HepG2 (cell line): ENCODE data around the gene DNAJA2. TPM values are rescaled to one million over a fixed set of nuclear protein-coding genes. Genes with fewer than 3 reads are reported as not detected.

Experiments
- ATAC-seq: fragments of 200-7000 bp; cut with Tn5 transposase; 3 replicates; pipeline ENCODE4 v1.9.1; 2020; ENCODE audit warnings: mild to moderate bottlenecking, moderate library complexity
- BruUV-seq: library from RNA; stranded (reverse); fragments of 400-500 nt; replicated peaks from 2 replicates; lab custom pipeline; 2021; lab: Mats Ljungman, UMichigan
- CTCF ChIA-PET: fragments of 300-600 bp; formaldehyde crosslinking; extraction: SDS; loops from one replicate; lab custom pipeline; 2021; ENCODE audit warnings: low total read pairs, inconsistent platforms, low intra/inter-chr PET ratio; lab: Yijun Ruan, JAX
- POLR2A ChIA-PET: fragments of 350-600 bp; sonication (Branson Sonifier 250); formaldehyde crosslinking; loops from one replicate; lab custom pipeline; 2020; ENCODE audit warnings: antibody characterized with exemption, inconsistent platforms; lab: Yijun Ruan, JAX
- DNase-seq: peaks from one replicate; pipeline ENCODE4 v3.0.0-alpha.2; 2015; ENCODE audit warnings: low spot score
- FAIRE-seq: peaks from 3 replicates; lab custom pipeline; 2011; peaks lifted over from hg19 to GRCh38; lab: Jason Lieb, UNC
- H2AFZ ChIP-seq: one replicate; pipeline ENCODE4 v1.6.1; 2011; ENCODE audit warnings: low read length, inconsistent platforms
- H3K27ac ChIP-seq: fragments of 300-600 bp; 3 replicates; pipeline ENCODE4 v1.8.0; 2011; ENCODE audit warnings: mixed run types, mild to moderate bottlenecking, mixed read lengths, low read length, inconsistent platforms; ENCODE audit not compliant: insufficient read depth; ENCODE audit errors: extremely low read length
- H3K27me3 ChIP-seq, 2 experiments: fragments of 200-600 bp in 1 of 2; 2 replicates in 1 of 2; 3 replicates in 1 of 2; pipeline versions ENCODE4 v1.6.0 to v1.8.0; 2011; ENCODE audit warnings: low read length in 2 of 2, mild to moderate bottlenecking in 2 of 2, moderate library complexity in 2 of 2, inconsistent platforms in 1 of 2; ENCODE audit not compliant: insufficient read depth in 2 of 2, control insufficient read depth in 1 of 2
- H3K36me3 ChIP-seq, 2 experiments: fragments of 200-600 bp in 1 of 2; replicated peaks in 1 of 2; 2 replicates in 1 of 2; 3 replicates in 1 of 2; pipeline versions ENCODE4 v1.5.1 to v1.8.0; 2011; ENCODE audit warnings: low read length in 2 of 2, inconsistent platforms in 1 of 2; ENCODE audit not compliant: insufficient read depth in 2 of 2, control insufficient read depth in 1 of 2
- H3K4me1 ChIP-seq: 2 replicates; pipeline ENCODE4 v1.5.1; 2012; ENCODE audit warnings: low read length, inconsistent platforms; ENCODE audit not compliant: insufficient read depth
- H3K4me2 ChIP-seq: 2 replicates; pipeline ENCODE4 v1.6.0; 2011; ENCODE audit warnings: low read depth, low read length, inconsistent platforms
- H3K4me3 ChIP-seq, 3 experiments: fragments of 200-600 bp in 1 of 3; sonication (generic), shearing (Covaris generic) in 1 of 3; replicated peaks in 1 of 3; 2 replicates each; pipeline ENCODE4 v1.5.1; 2011 to 2016; ENCODE audit warnings: low read length in 3 of 3, inconsistent platforms in 2 of 3, low read depth in 2 of 3, mild to moderate bottlenecking in 2 of 3, control low read depth in 1 of 3, mixed read lengths in 1 of 3; ENCODE audit not compliant: insufficient read depth in 1 of 3
- H3K79me2 ChIP-seq: one replicate; pipeline ENCODE4 v1.6.1; 2011; ENCODE audit warnings: low read length, inconsistent platforms; ENCODE audit not compliant: insufficient read depth
- H3K9ac ChIP-seq: 2 replicates; pipeline ENCODE4 v1.6.0; 2011; ENCODE audit warnings: mild to moderate bottlenecking, low read depth, low read length, inconsistent platforms; ENCODE audit not compliant: insufficient read depth
- H3K9me3 ChIP-seq: 2 replicates; pipeline ENCODE4 v1.5.1; 2012; ENCODE audit warnings: mild to moderate bottlenecking, low read length
- H4K20me1 ChIP-seq: 2 replicates; pipeline ENCODE4 v1.6.0; 2011; ENCODE audit warnings: inconsistent platforms, mild to moderate bottlenecking, low read length, moderate library complexity; ENCODE audit not compliant: insufficient read depth
- CHD2 ChIP-seq: IDR thresholded peaks from 2 replicates; pipeline ENCODE4 v1.6.1; 2011; ENCODE audit warnings: low read depth, low read length, improper control_type of control experiment
- EED ChIP-seq: sonication (generic); formaldehyde crosslinking; IDR thresholded peaks from 2 replicates; pipeline ENCODE4 v1.5.0; 2020; ENCODE audit warnings: mild to moderate bottlenecking, missing genetic modification reagents
- MIER2 ChIP-seq: IDR thresholded peaks from 2 replicates; pipeline ENCODE4 v1.6.1; 2016; ENCODE audit warnings: missing biosample characterization, missing genetic modification reagents
- NONO ChIP-seq, 2 experiments: fragments of 450-650 bp in 1 of 2; sonication (generic) in 1 of 2; formaldehyde crosslinking in 1 of 2; IDR thresholded peaks in 1 of 2; conservative IDR thresholded peaks in 1 of 2; 2 replicates each; pipeline versions ENCODE4 v1.6.1 to v1.8.0; 2017 to 2022; ENCODE audit warnings: mild to moderate bottlenecking in 1 of 2, missing genetic modification reagents in 1 of 2, moderate library complexity in 1 of 2
- PAF1 ChIP-seq: IDR thresholded peaks from 2 replicates; pipeline ENCODE4 v1.6.1; 2016; ENCODE audit warnings: missing genetic modification reagents, missing compliant biosample characterization
- POGK ChIP-seq: sonication (generic); formaldehyde crosslinking; conservative IDR thresholded peaks from 2 replicates; pipeline ENCODE4 v1.8.0; 2022; ENCODE audit warnings: mild to moderate bottlenecking, moderate library complexity, missing genetic modification reagents
- POLR2AphosphoS5 ChIP-seq: IDR thresholded peaks from 2 replicates; pipeline ENCODE4 v1.6.1; 2012; ENCODE audit warnings: low read depth, low read length
- RBFOX2 ChIP-seq: fragments of 200-400 bp; formaldehyde crosslinking; IDR thresholded peaks from 2 replicates; pipeline ENCODE4 v1.6.1; 2017; ENCODE audit warnings: low read depth, mild to moderate bottlenecking, low read length
- RELA ChIP-seq: sonication (generic); formaldehyde crosslinking; IDR thresholded peaks from 2 replicates; pipeline ENCODE4 v1.4.0; 2020; ENCODE audit warnings: missing genetic modification reagents
- ZBTB25 ChIP-seq: IDR thresholded peaks from 2 replicates; pipeline ENCODE4 v1.6.1; 2018; ENCODE audit warnings: missing genetic modification reagents
- ZC3H13 ChIP-seq: sonication (generic); formaldehyde crosslinking; IDR thresholded peaks from 2 replicates; pipeline ENCODE4 v1.8.1; 2023; ENCODE audit warnings: mild to moderate bottlenecking, missing genetic modification reagents, moderate library complexity
- ZNF143 ChIP-seq: sonication (generic); formaldehyde crosslinking; IDR thresholded peaks from 2 replicates; pipeline ENCODE4 v1.4.0; 2020; ENCODE audit warnings: missing genetic modification reagents
- ZNF501 ChIP-seq: sonication (generic); formaldehyde crosslinking; IDR thresholded peaks from 2 replicates; pipeline ENCODE4 v1.5.1; 2020; ENCODE audit warnings: mild to moderate bottlenecking, moderate library complexity, missing genetic modification reagents
- ZNF569 ChIP-seq: sonication (generic); formaldehyde crosslinking; IDR thresholded peaks from 2 replicates; pipeline ENCODE4 v1.5.0; 2020; ENCODE audit warnings: mild to moderate bottlenecking, missing genetic modification reagents, moderate library complexity, borderline replicate concordance
- ZNF570 ChIP-seq: sonication (generic); formaldehyde crosslinking; IDR thresholded peaks from 2 replicates; pipeline ENCODE4 v1.4.0; 2020; ENCODE audit warnings: mild to moderate bottlenecking, missing genetic modification reagents, borderline replicate concordance
- ZNF672 ChIP-seq: sonication (generic); formaldehyde crosslinking; IDR thresholded peaks from 2 replicates; pipeline ENCODE4 v1.8.1; 2022; ENCODE audit warnings: missing genetic modification reagents
- ZNF674 ChIP-seq: sonication (generic); formaldehyde crosslinking; IDR thresholded peaks from 2 replicates; pipeline ENCODE4 v1.5.0; 2020; ENCODE audit warnings: low read depth, mild to moderate bottlenecking, missing genetic modification reagents
- ZUFSP ChIP-seq: sonication (generic); formaldehyde crosslinking; IDR thresholded peaks from 2 replicates; pipeline ENCODE4 v1.9.0; 2021; ENCODE audit warnings: missing genetic modification reagents, mild to moderate bottlenecking, borderline replicate concordance
- WGBS: methylation state at CpG from one replicate; pipeline ENCODE4 v1.1.6; 2017; ENCODE audit warnings: low lambda C conversion rate; 5-methylcytosine and 5-hydroxymethylcytosine counted together
- in situ Hi-C: cut with HindIII; loops from 2 replicates; pipeline ENCODE4 v1.10.0; 2017; ENCODE audit warnings: low pct_unique_long_range_greater_than_20kb; ENCODE audit not compliant: extremely low pct_ligation_motif_present
- intact Hi-C: fragments of 100-400 bp; cut with micrococcal nuclease; formaldehyde crosslinking; loops from one replicate; pipeline ENCODE4 v1.10.0; 2022; ENCODE audit not compliant: unreplicated experiment
- polyA plus RNA-seq, 8 experiments: library from polyadenylated mRNA; depleted of rRNA in 3 of 8; stranded (reverse) in 7 of 8; unstranded in 1 of 8; fragments of >200 nt; fragmentation: Illumina TruSeq in 4 of 8; extraction: Trizol in 4 of 8; gene quantifications; 2 replicates each; pipeline versions ENCODE4 v1.2.1 to v1.2.3, GENCODE V29; 2011 to 2016; ENCODE audit warnings: low read depth in 4 of 8, missing spikeins in 1 of 8, mixed read lengths in 1 of 8; ENCODE audit not compliant: insufficient read depth in 1 of 8
- total RNA-seq, 5 experiments: library from RNA; depleted of rRNA; stranded (reverse); fragments of >200 nt; fragmentation: Illumina TruSeq; extraction: Trizol; gene quantifications; 2 replicates each; pipeline ENCODE4 v1.2.3, GENCODE V29; 2016; ENCODE audit warnings: low read depth in 1 of 5

The DNAJA2 gene
- total and polyA plus RNA-seq, 2 of the 13 experiments (the other 11 are each of a cell fraction or from before 2014, with no cell fraction given), result 25.4 to 176 TPM

DNA sequence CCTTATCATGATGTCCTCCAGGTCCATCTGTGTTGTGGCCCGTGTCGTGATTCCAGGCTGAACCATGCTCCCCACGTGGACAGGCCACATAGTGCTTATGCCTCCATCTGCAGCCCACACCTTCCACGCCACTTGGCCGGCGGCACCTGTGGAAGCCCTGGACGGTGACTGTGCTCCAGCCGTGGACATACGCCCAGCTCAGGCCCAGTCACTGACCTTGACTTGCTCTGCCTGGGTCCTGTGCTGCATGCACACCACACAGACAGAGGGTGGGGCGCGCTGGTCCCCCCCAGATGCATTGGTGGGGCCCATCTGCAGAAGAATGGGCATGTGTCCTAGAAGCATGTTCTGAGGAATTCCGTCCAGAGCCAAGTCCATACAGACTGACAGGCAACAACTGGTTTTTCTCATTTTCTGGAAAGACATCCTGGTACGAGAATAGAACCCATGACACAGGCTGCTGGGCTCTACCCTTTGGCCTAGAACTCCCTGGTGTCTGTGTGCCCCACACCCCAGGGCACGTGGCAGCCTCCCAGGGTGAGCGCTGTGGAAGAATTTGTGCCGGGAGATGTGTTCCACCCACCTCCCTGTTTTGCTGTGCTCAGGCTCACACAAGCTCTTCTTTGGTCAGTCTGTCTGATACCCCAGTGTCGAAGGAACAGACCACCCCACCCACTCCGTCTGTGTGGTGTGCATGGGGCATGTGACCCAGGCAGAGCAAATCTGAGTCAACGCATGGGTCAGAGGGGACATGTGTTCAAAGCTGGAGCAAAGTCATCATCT is 49.8 kb downstream of the DNAJA2 start:
- Histone ChIP-seq H3K4me1 (peaks cover 22% of the 10 kb centered on the region), H3K9ac (no peak overlapping the region), H3K36me3 (peaks cover 69 to 93% of the 10 kb centered on the region in 2 experiments), H3K27ac (no peak overlapping the region), H3K4me2 (no peak overlapping the region), H3K27me3 (no peaks in the 10 kb centered on the region), H2AFZ (no peak overlapping the region), H3K4me3 (no peak overlapping the region), H3K9me3 (no peaks in the 10 kb centered on the region), H3K79me2 (no peaks in the 10 kb centered on the region), H4K20me1 (peaks cover 37% of the 10 kb centered on the region)
- no TSS peak for BruUV-seq
- CTCF ChIA-PET, result no interaction called here
- FAIRE-seq, result no peak
- WGBS, result 95% methylated on average over 14 of the region's 19 CpGs
- ATAC-seq, result no peak
- in situ Hi-C loops, result no loop called here
- intact Hi-C loops, result no loop called here
- POLR2A ChIA-PET, result no interaction called here
- DNase-seq, result no peak
- TF ChIP-seq POLR2AphosphoS5 (0 out of 2 replicates have a peak, but pooled peaks have one; percentile 13), ZNF672 (no peak), ZNF143 (no peak), PAF1 (CRISPR knock-in tag) (0 out of 2 replicates have a peak, but pooled peaks have one; percentile 66), MIER2 (CRISPR knock-in tag) (no peak), POGK (CRISPR knock-in tag) (no peak), ZNF674 (CRISPR knock-in tag) (0 out of 2 replicates have a peak, but pooled peaks have one; percentile 46), ZNF569 (CRISPR knock-in tag) (no peak), ZNF570 (CRISPR knock-in tag) (no peak), ZC3H13 (CRISPR knock-in tag) (peak; percentile 20; the same call in 1 of the 2 replicates), ZUFSP (no peak), RELA (CRISPR knock-in tag) (no peak), ZBTB25 (no peak), ZNF501 (0 out of 2 replicates have a peak, but pooled peaks have one; percentile 25), CHD2 (no peak), RBFOX2 (peak; percentile 48; the same call in 1 of the 2 replicates), NONO (IDR thresholded peaks at IDR 0.05) (no peak), NONO (CRISPR knock-in tag; conservative IDR thresholded peaks at IDR 0.05) (no peak), EED (CRISPR knock-in tag) (peak; percentile 30; the same call in 1 of the 2 replicates)
